ENCODE data around the gene HOXB4.

The HOXB4 gene

GRCh38 chr17:48584223-48584741 lies 6.1 kb upstream of the HOXB4 start:
- Mint-ChIP-seq H3K36me3 (ENCODE audit: insufficient read depth) (peaks cover 11% of the 10 kb centered on the region), H3K9me3 (no peaks in the 10 kb centered on the region), H3K27ac (peak overlapping the region in 1 of 2 donors; percentile 83), H3K27me3 (peaks cover 60 to 85% of the 10 kb centered on the region in 2 donors), H3K4me1 (ENCODE audit: low read depth in 2 of 2) (peaks cover 18 to 23% of the 10 kb centered on the region in 2 donors), H3K4me3 (peak overlapping the region; percentile 37 to 91)
- no peak for DNase-seq
- ATAC-seq (replicated peaks) = no peak

GRCh38 chr17:48583708-48584222 lies 5.6 kb upstream of the HOXB4 start:
- H3K27ac Mint-ChIP-seq = no peak overlapping the region
- peaks cover 22 to 28% of the 10 kb centered on the region in 2 donors for H3K4me1 Mint-ChIP-seq (ENCODE audit: low read depth in 2 of 2)
- peaks cover 12% of the 10 kb centered on the region for H3K36me3 Mint-ChIP-seq (ENCODE audit: insufficient read depth)
- ATAC-seq (replicated peaks) (no peak), DNase-seq (no peak)
- peaks cover 65 to 90% of the 10 kb centered on the region in 2 donors for H3K27me3 Mint-ChIP-seq
- H3K4me3 Mint-ChIP-seq = peak overlapping the region in 1 of 2 donors; percentile 37
- no peaks in the 10 kb centered on the region for H3K9me3 Mint-ChIP-seq

- Mint-ChIP-seq H3K4me3 (peak overlapping the region; percentile 53 to 57), H3K27ac (no peak overlapping the region), H3K9me3 (no peaks in the 10 kb centered on the region), H3K36me3 (ENCODE audit: insufficient read depth) (peaks cover 17% of the 10 kb centered on the region), H3K27me3 (peaks cover 65 to 90% of the 10 kb centered on the region in 2 donors), H3K4me1 (ENCODE audit: low read depth in 2 of 2) (peaks cover 26 to 30% of the 10 kb centered on the region in 2 donors)
- no peak for DNase-seq
- no peak for ATAC-seq (replicated peaks)
These were observed 4.6 kb upstream of the HOXB4 start for GRCh38 chr17:48582750-48583069.

GRCh38 chr17:48579760-48580554 lies 1.8 kb upstream of the HOXB4 start:
- H3K27me3 Mint-ChIP-seq = peaks cover 51 to 64% of the 10 kb centered on the region in 2 donors
- DNase-seq = no peak
- H3K27ac Mint-ChIP-seq = peak overlapping the region in 1 of 2 donors; percentile 92
- H3K36me3 Mint-ChIP-seq (ENCODE audit: insufficient read depth) = peaks cover 12% of the 10 kb centered on the region
- H3K9me3 Mint-ChIP-seq = no peaks in the 10 kb centered on the region
- H3K4me1 Mint-ChIP-seq (ENCODE audit: low read depth in 2 of 2) = peaks cover 16% of the 10 kb centered on the region in 2 donors
- no peak for ATAC-seq (replicated peaks)
- peak overlapping the region; percentile 90 to 94 for H3K4me3 Mint-ChIP-seq

- peaks cover 13 to 15% of the 10 kb centered on the region in 2 donors for H3K4me1 Mint-ChIP-seq (ENCODE audit: low read depth in 2 of 2)
- H3K4me3 Mint-ChIP-seq = peak overlapping the region; percentile 90 to 94
- H3K36me3 Mint-ChIP-seq (ENCODE audit: insufficient read depth) = peaks cover 12% of the 10 kb centered on the region
- no peaks in the 10 kb centered on the region for H3K9me3 Mint-ChIP-seq
- peaks cover 51 to 59% of the 10 kb centered on the region in 2 donors for H3K27me3 Mint-ChIP-seq
- DNase-seq (no peak), ATAC-seq (replicated peaks) (no peak)
- peak overlapping the region in 1 of 2 donors; percentile 92 for H3K27ac Mint-ChIP-seq
These were observed 1.3 kb upstream of the HOXB4 start for GRCh38 chr17:48579471-48579759.

- Mint-ChIP-seq H3K27ac (peak overlapping the region; percentile 86 to 92), H3K36me3 (ENCODE audit: insufficient read depth) (peaks cover 12% of the 10 kb centered on the region), H3K4me1 (ENCODE audit: low read depth in 2 of 2) (peaks cover 13 to 16% of the 10 kb centered on the region in 2 donors), H3K4me3 (peak overlapping the region; percentile 90 to 94), H3K27me3 (peaks cover 47 to 53% of the 10 kb centered on the region in 2 donors), H3K9me3 (no peaks in the 10 kb centered on the region)
- ATAC-seq (replicated peaks) (peak; percentile 61), DNase-seq (peak in 2 of 3 experiments; percentile 25 to 29)
These were observed 693 bp upstream of the HOXB4 start for GRCh38 chr17:48578616-48579470.

GRCh38 chr17:48577330-48577945 lies 712 bp downstream of the HOXB4 start:
- H3K27me3 Mint-ChIP-seq = peaks cover 33 to 39% of the 10 kb centered on the region in 2 donors
- ATAC-seq (replicated peaks) = peak; percentile 22
- peaks cover 13 to 20% of the 10 kb centered on the region in 2 donors for H3K4me1 Mint-ChIP-seq (ENCODE audit: low read depth in 2 of 2)
- peak overlapping the region; percentile 53 to 92 for H3K27ac Mint-ChIP-seq
- peaks cover 9% of the 10 kb centered on the region for H3K36me3 Mint-ChIP-seq (ENCODE audit: insufficient read depth)
- DNase-seq = no peak
- no peaks in the 10 kb centered on the region for H3K9me3 Mint-ChIP-seq
- peak overlapping the region; percentile 90 to 94 for H3K4me3 Mint-ChIP-seq

- Mint-ChIP-seq H3K27ac (peak overlapping the region in 1 of 2 donors; percentile 53), H3K4me3 (peak overlapping the region; percentile 90 to 94), H3K4me1 (ENCODE audit: low read depth in 2 of 2) (peaks cover 10 to 20% of the 10 kb centered on the region in 2 donors), H3K36me3 (ENCODE audit: insufficient read depth) (peaks cover 9% of the 10 kb centered on the region), H3K9me3 (no peaks in the 10 kb centered on the region), H3K27me3 (peaks cover 30 to 32% of the 10 kb centered on the region in 2 donors)
- DNase-seq (no peak), ATAC-seq (replicated peaks) (no peak)
These were observed 1.5 kb downstream of the HOXB4 start for GRCh38 chr17:48576479-48577309.

GRCh38 chr17:48575673-48576478 lies 2.3 kb downstream of the HOXB4 start:
- ATAC-seq (replicated peaks) (no peak), DNase-seq (no peak)
- peaks cover 22 to 23% of the 10 kb centered on the region in 2 donors for H3K27me3 Mint-ChIP-seq
- H3K27ac Mint-ChIP-seq = no peak overlapping the region
- no peak overlapping the region for H3K4me3 Mint-ChIP-seq
- H3K4me1 Mint-ChIP-seq (ENCODE audit: low read depth in 2 of 2) = peaks cover 8 to 20% of the 10 kb centered on the region in 2 donors
- H3K9me3 Mint-ChIP-seq = no peaks in the 10 kb centered on the region
- H3K36me3 Mint-ChIP-seq (ENCODE audit: insufficient read depth) = peaks cover 9% of the 10 kb centered on the region

- DNase-seq = no peak
- H3K4me3 Mint-ChIP-seq = no peak overlapping the region
These were observed 3.0 kb downstream of the HOXB4 start for GRCh38 chr17:48575066-48575582.

GRCh38 chr17:48574505-48575065 lies 3.6 kb downstream of the HOXB4 start:
- no peak for DNase-seq
- Mint-ChIP-seq H3K27me3 (peaks cover 9 to 10% of the 10 kb centered on the region in 2 donors), H3K4me1 (ENCODE audit: low read depth in 2 of 2) (peaks cover 8 to 20% of the 10 kb centered on the region in 2 donors), H3K4me3 (no peak overlapping the region), H3K27ac (no peak overlapping the region), H3K36me3 (ENCODE audit: insufficient read depth) (peaks cover 5% of the 10 kb centered on the region), H3K9me3 (no peaks in the 10 kb centered on the region)
- ATAC-seq (replicated peaks) = no peak

More at GRCh38 chr17:48575066-48575582, 3.0 kb downstream of the HOXB4 start:
- Mint-ChIP-seq H3K27ac (no peak overlapping the region), H3K9me3 (no peaks in the 10 kb centered on the region), H3K36me3 (ENCODE audit: insufficient read depth) (peaks cover 7% of the 10 kb centered on the region), H3K4me1 (ENCODE audit: low read depth in 2 of 2) (peaks cover 8 to 20% of the 10 kb centered on the region in 2 donors), H3K27me3 (peaks cover 14 to 16% of the 10 kb centered on the region in 2 donors)
- no peak for ATAC-seq (replicated peaks)
